Posterior vena cava (tissue), 2 donors: ENCODE measurements around the gene EIF3CL. TPM values are rescaled to one million over a fixed set of nuclear protein-coding genes. Genes with fewer than 3 reads are reported as not detected.
"Not testable (repeated sequence)": the region's sequence is repeated elsewhere in the genome, so short reads cannot be mapped to it uniquely, and the experiment has no call there.

Experiments used
- DNase-seq: peaks from one replicate; pipeline ENCODE4 v3.0.0-alpha.2; 2020; ENCODE audit warnings: low spot score
- intact Hi-C, 2 donors: fragments of 100-400 bp; cut with DNase I; formaldehyde crosslinking; loops; one replicate each; pipeline versions ENCODE4 v1.14.1 to v1.14.2; 2022 to 2023
- long read RNA-seq, 2 donors: library from polyadenylated mRNA; unstranded; transcript quantifications; one replicate each; pipeline ENCODE4 v2.0.0, GENCODE V29; 2020 to 2021
- total RNA-seq, 2 donors: library from RNA; stranded (reverse); fragmentation: NEBNext Ultra II Directional; extraction: Animal tissue kit (Norgen Biotek cat#: 25700); gene quantifications; one replicate each; pipeline ENCODE4 v1.2.1, GENCODE V29; 2021
- donor health status: DM: yes; HTN: yes; CAD: no.
- donor health status: DM: yes; HTN: yes; CAD: no.

The EIF3CL gene, protein sequence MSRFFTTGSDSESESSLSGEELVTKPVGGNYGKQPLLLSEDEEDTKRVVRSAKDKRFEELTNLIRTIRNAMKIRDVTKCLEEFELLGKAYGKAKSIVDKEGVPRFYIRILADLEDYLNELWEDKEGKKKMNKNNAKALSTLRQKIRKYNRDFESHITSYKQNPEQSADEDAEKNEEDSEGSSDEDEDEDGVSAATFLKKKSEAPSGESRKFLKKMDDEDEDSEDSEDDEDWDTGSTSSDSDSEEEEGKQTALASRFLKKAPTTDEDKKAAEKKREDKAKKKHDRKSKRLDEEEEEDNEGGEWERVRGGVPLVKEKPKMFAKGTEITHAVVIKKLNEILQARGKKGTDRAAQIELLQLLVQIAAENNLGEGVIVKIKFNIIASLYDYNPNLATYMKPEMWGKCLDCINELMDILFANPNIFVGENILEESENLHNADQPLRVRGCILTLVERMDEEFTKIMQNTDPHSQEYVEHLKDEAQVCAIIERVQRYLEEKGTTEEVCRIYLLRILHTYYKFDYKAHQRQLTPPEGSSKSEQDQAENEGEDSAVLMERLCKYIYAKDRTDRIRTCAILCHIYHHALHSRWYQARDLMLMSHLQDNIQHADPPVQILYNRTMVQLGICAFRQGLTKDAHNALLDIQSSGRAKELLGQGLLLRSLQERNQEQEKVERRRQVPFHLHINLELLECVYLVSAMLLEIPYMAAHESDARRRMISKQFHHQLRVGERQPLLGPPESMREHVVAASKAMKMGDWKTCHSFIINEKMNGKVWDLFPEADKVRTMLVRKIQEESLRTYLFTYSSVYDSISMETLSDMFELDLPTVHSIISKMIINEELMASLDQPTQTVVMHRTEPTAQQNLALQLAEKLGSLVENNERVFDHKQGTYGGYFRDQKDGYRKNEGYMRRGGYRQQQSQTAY
- 10 to 100 TPM; 42.2 to 70.3 TPM for total RNA-seq
- long read RNA-seq, donor 1, partial matches to known transcripts = 6 of 7 reads
- long read RNA-seq, donor 1, other reads (novel, unspliced or antisense) = 1 of 7 reads
- long read RNA-seq, donor 2, transcript EIF3CL-201 (21 exons, 3,085 nt) = major isoform, 9 of 79 reads
- long read RNA-seq, donor 2, partial matches to known transcripts = 67 of 79 reads
- long read RNA-seq, donor 2, other reads (novel, unspliced or antisense) = 1 of 79 reads

DNA sequence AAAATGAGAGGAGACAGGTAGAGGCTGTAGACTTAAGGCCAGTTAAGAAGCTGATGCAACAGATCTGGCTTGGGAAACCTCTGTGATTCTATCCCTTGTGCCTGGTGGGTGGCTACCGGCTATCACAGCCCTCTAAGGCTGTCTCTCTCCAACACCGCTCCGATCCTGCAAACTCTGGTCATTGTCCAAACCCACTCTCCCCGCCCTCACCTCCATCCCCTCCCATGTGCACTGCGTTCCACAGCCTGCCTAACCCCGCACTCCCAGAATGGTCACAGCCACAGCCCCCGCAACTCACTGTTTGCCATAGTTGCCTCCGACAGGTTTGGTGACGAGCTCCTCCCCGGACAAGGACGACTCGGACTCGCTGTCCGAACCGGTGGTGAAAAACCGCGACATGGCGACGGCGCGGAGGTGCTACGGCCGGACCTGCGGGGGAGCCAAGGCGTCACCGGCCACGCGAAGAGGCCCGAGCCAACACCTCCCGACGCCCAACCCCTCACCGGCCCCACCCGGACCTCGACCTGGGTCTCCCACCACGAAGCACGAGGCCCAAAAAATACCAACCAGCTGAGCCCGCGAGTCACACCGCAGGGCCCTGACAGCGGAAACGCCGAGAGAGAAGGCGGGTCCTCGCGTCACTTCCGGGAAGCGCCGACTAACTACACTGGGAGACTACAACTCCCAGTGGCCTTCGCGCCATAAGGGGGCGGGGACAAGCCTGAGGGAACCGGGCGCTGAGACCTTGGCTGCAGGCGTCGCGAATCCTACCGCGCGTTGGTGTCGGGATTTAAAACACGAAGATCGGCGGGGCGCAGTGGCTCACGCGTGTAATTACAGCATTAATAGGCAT is at the start of gene EIF3CL:
Gene EIF3CL, minus strand, starts transcription at position 622 of the 853 bp plus-strand sequence. Its CDS starts 223 bp downstream, at position 399.
- DNase-seq, intact Hi-C loops: not testable (repeated sequence)

DNA sequence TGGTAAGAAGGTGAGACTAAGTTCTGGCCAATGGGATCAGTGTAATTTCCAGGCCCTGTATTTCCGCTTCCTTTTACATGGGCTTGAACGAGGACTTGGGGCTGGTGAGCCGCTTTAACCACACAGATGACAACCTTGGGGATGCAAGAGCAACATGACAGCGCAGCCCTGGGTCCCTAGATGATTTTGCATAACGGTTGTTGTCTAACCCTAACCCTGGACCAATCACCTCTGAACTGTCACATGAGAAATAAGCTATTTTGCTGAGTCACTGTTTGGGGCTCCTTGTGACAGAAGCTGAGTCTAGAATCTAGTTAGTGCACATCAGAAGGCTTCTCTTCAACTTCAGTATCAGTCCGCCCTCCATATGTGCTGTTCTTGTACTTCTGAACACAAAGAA is 43.4 kb upstream of the EIF3CL start:
- intact Hi-C loops, DNase-seq: not testable (repeated sequence)

DNA sequence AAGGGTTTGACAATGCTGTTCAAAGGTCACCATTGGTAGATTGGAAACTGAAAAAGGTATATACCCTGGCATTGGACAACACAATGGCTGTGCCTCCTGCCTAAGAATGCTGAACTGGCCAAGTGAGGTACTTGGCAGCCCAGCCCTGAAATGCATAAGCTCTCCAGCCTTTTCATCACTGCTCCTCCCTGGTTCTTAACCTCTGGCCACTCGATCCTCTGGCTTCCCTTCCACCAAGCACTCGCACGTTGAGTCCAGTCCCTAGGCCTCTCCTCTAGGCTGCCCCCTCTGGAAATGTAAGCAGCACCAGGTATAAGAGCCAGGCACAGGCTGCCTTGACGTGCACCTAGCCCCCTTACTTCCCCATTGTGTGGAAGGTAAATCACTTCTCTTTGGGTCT is 42.7 kb upstream of the EIF3CL start:
- DNase-seq, intact Hi-C loops: not testable (repeated sequence)

DNA sequence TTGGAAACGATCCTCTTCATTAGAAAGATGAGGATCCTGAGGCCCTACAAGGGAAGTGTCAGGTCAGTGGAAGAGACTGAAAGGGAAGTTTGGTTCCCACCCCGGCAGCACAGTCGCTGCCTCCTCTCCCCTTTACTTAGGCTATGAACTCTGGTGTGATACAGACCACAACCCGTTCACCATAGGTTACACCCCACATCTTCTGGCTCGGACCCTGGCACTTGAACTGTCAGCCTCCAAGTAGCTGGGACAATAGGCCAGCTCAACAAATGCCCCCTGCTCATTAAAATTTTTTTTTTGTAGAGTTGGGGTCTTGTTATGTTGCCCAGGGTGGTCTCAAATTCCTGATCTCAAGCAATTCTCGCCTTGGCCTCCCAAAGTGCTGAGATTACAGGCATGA is 40.3 kb upstream of the EIF3CL start:
- peak; percentile 28 for DNase-seq
- intact Hi-C loops = not testable (repeated sequence)

DNA sequence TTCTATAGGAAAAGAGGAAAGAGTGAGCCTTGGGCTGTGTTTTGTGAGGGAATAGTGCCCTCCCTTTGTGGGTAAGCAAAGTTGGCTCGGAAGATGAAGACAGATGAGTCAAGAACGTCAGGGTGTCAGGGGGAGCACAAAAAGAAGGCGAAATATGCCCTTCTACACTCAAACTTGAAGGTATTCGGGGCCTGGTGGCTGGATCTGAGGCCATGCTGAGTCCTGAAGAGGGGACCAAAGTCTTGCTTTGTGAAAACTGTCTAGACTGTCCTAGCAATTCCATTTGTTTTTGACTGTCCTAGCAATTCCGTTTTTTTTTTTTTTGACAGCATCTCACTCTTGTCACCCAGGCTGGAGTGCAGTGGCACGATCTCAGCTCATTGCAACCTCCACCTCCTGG is 35.3 kb upstream of the EIF3CL start:
- intact Hi-C loops, DNase-seq: not testable (repeated sequence)

DNA sequence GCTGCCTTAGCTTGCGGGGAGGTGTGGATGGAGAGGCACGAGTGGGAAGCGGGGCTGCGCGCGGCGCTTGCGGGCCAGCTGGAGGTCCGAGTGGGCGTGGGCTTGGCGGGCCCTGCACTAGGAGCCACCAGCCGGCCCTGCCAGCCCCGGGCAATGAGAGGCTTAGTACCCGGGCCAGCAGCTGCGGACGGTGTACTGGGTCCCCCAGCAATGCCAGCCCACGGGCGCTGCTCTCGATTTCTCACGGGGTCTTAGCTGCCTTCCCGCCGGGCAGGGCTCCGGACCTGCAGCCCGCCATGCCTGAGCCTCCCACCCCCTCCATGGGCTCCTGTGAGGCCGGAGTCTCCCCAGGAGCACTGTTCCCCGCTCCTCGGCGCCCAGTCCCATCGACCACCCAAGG is 31.7 kb upstream of the EIF3CL start:
- DNase-seq = peak; percentile 42

DNA sequence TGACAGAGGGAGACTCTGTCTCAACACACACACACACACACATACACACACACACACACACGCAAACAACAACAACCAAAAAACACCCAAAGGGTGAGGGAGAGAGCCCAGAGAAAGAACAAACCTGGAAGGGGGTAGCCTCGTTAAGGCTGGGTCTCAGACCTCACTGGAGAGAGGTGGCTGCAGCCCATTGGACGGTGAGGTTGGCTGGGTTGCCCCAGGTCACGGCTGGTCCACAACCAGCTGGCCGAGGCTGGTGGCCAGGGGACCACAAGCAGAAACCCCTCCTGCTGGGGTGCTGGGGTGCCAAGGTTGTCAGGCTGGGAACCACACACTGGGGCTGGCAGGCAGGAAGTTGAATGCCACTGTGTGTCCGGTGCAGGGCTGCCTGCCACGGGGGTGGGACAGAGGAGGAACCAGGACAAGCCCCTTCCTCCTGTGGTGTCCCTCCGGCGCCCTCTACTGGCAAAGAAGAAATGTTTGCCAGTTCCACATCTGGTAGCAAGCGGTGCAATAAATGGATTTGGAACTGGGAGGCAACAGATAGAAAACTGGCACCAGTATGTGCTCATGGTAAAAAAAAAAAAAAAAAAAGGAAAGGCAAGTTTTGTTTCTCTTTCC is 22.5 kb upstream of the EIF3CL start:
- intact Hi-C loops, DNase-seq: not testable (repeated sequence)

More for the DNA sequence above, 31.7 kb upstream of the EIF3CL start:
- intact Hi-C loops = not testable (repeated sequence)

DNA sequence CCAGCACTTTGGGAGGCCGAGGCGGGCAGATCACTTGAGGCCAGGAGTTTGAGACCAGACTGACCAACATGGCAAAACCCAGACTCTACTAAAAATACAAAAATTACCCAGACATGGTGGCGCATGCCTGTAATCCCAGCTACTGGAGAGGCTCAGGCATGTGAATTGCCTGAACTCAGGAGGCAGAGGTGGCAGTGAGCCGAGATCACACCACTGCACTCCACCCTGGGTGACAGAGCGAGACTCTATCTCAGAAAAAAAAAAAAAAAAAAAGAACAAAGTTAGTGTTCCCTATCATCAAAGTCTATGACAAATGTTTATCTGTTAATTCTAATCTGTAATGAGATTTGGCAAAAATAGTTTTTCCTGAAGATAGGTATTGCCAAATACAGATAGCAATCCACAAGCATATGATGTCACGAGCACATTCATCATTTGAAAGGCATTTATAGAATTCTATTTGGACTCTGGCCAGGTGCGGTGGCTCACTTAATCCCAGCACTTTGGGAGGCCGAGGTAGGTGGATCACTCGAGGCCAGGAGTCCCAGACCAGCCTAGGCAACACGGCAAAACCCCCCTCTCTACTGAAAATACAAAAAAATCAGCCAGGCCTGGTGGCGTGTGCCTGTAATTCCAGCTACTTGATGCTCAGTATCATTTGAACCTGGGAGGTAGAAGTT is 17.6 kb upstream of the EIF3CL start:
- intact Hi-C loops, DNase-seq: not testable (repeated sequence)

DNA sequence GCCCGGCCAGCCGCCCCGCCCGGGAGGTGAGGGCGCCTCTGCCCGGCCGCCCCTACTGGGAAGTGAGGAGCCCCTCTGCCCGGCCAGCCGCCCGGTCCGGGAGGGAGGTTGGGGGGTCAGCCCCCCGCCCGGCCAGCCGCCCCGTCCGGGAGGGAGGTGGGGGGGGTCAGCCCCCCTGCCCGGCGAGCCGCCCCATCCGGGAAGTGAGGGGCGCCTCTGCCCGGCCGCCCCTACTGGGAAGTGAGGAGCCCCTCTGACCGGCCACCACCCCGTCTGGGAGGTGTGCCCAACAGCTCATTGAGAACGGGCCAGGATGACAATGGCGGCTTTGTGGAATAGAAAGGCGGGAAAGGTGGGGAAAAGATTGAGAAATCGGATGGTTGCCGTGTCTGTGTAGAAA is 13.4 kb upstream of the EIF3CL start:
- intact Hi-C loops = not testable (repeated sequence)

DNA sequence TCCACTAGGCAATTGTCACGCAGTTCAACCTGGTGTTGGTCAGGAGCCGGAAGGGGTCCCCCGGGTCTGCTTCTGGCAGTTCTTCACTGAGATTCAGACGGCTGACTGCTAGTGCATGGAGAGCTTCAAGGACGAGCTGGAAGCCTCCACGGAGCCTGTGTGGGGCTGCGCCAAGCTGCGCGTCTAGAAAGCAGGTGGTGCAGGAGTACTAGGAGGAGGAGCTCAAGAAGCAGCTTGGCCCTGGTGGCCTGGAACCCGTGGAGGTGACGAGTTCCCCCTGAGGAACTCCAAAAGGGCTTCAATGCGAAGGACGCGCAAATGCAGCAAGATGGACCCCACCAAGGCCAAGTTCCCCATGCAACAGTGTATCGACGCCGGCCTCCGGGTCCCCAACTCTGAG is 10.9 kb upstream of the EIF3CL start:
- peak; percentile 59 for DNase-seq
- intact Hi-C loops = not testable (repeated sequence)

More for the DNA sequence above, 13.4 kb upstream of the EIF3CL start:
- not testable (repeated sequence) for DNase-seq

DNA sequence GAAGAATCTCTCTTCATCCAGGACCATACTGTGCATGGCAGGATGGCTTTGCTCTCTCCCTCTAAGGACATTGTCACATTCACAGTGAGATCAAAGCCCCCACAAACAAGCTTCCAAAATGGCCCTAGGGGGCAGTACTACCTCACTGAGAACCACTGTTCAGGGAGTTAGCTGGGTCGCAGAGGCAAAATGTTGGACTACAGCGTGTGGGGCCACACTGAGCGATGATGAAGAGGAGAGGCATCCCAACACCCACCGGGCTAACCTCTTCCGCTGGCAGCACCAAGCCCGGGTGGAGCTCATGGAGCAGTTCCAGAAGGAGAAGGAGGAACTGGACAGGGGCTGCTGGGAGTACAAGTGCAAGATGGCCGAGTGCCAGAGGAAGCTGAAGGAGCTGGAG is 9.9 kb upstream of the EIF3CL start:
- intact Hi-C loops, DNase-seq: not testable (repeated sequence)

DNA sequence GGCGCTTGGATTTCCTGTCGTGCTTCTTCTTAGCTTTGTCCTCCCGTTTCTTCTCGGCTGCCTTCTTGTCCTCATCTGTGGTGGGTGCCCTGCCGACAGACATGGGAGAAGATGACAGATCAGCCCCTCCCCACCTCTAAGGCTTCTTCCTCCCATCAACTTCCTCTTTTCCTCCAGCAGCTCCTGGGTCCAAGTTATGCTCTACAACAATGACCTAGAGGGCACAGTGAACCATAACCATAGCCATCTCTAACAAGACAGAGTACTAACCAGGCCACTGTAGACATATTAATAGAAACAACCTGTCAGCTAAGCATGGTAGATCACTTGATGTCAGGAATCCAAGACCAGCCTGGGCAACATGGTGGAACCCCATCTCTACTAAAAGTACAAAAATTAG is 11.6 kb downstream of the EIF3CL start:
- intact Hi-C loops, DNase-seq: not testable (repeated sequence)

DNA sequence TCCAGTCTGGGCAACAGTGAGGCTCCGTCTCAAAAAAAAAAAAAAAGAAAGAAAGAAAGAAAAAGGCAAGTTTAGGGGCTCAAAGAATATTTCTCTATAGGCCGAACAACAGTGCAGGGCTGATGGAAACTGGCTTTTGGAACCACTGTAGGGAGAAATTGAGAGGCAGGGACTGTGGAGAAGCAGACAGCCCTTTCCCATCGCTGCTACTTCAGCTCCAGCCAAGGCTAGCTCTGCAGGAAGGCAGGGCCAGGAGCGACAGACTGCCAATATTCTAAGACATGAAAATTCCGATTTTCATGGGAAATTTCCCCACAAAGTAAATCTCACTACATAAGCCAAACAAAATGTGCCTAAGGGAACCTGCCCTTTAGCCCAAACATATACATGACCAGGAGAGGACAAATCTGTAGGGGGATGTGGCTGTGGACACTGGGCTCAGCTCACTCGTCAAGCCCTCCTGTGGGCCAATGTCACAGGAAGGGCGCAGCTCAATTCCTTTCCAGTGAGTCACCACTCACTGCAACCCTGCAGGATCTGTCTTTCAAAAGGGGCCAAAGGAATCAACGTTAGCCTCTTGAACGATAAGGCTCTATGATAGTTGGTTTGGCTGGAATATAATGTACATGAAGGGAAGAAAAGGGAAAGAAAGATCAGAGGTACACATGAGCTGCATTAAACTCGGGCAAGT is 21.3 kb downstream of the EIF3CL start:
- DNase-seq, intact Hi-C loops: not testable (repeated sequence)

DNA sequence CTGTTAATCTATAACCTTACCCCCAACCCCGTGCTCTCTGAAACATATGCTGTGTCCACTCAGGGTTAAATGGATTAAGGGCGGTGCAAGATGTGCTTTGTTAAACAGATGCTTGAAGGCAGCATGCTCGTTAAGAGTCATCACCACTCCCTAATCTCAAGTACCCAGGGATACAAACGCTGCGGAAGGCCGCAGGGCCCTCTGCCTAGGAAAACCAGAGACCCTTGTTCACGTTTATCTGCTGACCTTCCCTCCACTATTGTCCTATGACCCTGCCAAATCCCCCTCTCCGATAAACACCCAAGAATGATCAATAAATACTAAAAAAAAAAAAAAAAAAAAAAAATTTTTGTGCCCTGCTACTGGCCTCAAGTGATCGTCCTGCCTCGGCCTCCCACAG is 25.8 kb downstream of the EIF3CL start:
- intact Hi-C loops = not testable (repeated sequence)
- peak; percentile 69 for DNase-seq

DNA sequence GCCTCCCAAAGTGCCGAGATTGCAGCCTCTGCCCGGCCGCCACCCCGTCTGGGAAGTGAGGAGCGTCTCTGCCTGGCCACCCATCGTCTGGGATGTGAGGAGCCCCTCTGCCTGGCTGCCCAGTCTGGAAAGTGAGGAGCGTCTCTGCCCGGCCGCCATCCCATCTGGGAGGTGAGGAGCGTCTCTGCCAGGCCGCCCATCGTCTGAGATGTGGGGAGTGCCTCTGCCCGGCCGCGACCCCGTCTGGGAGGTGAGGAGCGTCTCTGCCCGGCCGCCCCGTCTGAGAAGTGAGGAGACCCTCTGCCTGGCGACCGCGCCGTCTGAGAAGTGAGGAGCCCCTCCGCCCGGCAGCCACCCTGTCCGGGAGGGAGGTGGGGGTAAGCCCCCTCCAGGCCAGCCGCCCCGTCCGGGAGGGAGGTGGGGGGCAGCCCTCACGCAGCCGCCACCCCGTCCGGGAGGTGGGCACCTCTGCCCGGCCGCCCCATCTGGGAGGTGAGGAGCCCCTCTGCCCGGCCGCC is 26.5 kb downstream of the EIF3CL start:
- intact Hi-C loops = not testable (repeated sequence)
- DNase-seq = peak; percentile 23

DNA sequence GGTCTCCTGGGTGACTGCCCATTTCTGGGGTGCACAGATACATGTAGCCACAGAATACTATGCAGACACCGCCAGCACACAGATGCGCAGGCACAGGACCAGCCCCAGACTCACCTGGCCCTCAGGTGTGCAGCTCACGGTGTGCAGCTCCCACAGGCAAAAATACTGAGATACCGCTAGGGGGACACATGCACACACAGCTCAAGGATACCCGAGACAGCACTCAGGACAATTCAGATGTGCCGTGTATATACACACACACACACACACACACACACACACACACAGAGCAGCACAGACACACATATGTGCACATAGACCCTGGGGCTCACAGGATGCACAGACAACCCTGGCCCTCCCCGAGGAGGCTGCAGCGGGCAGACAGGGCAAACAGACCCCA is 28.5 kb downstream of the EIF3CL start:
- DNase-seq, intact Hi-C loops: not testable (repeated sequence)

DNA sequence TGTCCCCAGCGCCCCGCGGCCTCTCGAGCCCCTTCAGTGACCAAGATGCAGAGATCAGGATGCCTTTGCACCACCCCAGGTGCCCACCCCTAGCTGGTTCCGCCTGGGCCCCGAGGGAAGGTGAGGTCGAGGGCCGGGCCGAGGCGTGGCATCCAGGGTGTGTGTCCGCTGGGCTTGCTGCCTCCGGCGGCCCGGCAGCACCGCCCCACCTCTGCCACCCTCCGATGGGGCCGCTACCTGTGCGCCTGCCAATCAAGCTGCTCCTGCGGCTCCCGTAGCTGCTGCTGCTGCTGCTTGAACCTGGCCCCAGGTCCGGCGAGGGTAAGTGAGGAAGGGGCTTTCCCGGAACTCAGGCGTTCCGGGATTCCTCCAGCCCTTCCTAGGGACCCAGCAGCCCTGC is 29.4 kb downstream of the EIF3CL start:
- intact Hi-C loops, DNase-seq: not testable (repeated sequence)
